Measurements from ENCODE around the gene MTOR.
"Not testable (repeated sequence)": the region's sequence is repeated elsewhere in the genome, so short reads cannot be mapped to it uniquely, and the experiment has no call there.

Gene MTOR

DNA sequence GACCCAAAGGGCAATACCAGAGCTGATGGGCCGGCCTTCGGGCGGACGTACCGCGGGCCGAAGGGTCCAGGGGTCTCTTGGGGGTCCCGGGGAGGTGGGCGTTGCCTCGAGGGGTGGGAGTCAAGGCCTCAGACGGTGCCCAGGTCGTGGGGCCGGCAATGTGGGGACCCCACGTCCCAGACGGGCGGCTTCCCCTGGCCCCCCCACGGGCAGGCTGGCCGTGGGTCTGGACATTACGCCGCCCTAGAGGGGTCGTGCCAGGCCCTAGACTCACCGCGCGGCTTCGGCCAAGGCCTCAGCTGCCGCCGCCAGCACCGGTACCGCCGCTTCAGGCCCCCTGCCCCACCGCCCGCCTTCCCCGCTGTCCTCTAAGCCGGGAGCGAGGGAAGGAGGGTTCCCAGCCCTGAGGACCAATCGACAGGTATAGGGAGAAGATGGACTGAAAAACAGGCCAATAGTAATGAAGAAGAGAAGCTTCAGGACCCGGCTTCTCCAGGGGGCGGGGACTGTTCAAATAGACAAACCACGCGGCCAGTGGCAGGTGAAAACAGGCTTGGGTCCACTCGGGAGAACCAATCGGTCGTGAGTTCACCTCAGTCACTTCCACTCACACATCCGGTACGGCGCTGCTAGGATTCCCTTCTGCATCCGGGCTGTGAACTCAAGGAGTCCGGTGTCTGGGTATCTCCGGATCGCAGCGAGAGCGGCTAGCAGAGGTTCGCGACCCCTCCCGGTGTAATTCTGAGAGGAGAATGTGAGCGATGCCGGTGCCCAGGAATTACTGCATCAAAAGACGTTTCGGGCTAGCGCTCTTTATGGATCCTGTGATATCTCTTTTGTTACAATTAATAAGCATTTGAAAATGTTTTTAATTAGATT, at the start of gene MTOR:
MTOR (minus strand) TSS at position 381 of the 879 bp plus-strand sequence. CDS start 3,142 bp downstream, outside the sequence.
- peak; percentile 99 to 100 (median 99) for DNase-seq

DNA sequence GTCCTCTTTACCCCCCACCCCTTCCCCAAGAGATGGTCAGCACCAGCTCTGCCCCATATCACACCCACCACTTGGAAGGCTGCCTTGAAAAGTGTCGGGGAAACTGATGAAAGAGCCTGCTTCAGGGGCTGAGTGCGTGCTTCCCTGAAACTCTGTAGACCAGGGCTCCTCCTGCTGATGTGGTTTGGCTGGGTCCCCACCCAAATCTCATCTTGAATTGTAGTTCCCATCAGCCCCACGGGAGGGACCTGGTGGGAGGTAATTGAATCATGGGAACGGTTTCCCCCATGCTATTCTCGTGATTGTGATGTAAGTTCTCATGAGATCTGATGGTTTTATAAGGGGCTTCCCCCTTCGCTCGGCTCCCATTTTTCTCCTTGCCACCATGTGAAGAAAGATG, 47.0 kb upstream of the MTOR start:
- no peak for DNase-seq

DNA sequence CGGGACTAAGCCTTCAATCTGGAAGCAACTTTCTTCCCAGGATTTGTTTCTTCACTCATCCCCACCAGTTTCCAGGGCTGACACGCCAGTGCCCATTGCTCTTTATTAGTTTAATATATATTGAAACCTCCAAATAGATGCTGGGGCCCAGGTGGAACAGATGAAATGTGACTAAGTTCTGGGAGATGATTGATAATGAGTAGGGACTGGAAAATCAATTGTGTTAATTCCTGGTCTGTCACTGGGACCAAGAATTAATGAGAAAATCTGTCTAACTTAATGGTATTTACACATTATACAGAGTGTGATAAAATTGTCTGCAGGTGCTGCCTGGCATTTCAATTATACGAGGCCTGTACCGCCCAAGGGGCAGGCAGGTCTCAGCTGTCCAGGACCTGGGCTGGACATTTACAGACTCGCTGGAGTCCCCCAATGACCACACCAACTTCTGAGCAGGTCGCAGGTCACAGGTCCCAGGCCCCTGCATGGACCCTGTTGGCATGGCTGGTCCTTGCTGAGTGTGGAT, 46.4 kb upstream of the MTOR start:
- peak in 2 of 3 experiments; percentile 44 to 78 for DNase-seq

DNA sequence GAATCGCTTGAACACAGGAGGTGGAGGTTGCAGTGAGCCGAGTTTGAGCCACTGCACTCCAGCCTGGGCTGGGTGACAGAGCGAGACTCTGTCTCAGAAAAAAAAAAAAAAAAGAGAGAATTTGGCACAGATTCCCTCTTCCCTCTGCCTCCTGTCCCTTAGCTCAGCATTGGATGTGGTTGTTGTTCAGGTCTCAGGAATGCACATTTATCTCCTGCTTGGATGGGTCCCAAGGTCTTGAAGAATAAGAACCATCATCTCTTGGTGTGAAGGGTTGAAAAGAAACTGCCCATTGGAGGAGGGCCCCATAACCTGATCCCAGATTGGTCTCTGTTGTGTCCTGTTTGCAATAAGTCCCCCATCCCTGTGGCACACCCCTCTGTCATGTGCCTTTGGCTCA, 45.5 kb upstream of the MTOR start:
- DNase-seq, result no peak

DNA sequence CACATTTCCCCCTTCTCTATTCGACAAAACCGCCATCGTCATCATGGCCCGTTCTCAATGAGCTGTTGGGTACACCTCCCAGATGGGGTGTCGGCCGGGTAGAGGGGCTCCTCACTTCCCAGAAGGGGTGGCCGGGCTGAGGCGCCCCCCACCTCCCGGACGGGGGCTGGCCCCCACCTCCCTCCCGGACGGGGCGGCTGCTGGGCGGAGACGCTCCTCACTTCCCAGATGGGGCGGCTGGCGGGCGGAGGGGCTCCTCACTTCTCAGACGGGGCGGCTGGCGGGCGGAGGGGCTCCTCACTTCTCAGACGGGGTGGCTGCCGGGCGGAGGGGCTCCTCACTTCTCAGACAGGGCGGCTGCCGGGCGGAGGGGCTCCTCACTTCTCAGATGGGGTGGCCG, 43.2 kb upstream of the MTOR start:
- DNase-seq, result not testable (repeated sequence)

DNA sequence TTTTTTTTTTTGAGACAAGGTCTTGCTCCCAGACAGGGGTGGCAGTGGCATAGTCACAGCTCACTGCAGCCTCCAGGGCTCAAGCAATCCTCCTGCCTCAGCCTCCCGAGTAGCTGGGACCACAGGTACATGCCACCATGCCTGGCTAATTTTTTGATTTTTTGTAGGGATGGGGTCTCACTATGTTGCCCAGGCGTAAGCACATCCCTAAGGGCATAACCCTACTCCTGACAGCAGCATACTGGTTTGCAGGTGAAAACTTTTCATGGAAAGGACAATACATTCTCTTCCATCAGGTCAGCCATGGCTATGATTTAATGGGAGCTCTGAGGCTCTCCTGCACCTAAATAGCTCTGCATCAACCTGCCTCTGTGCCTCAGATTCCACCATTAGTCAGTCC, 40.0 kb upstream of the MTOR start:
- no peak for DNase-seq

DNA sequence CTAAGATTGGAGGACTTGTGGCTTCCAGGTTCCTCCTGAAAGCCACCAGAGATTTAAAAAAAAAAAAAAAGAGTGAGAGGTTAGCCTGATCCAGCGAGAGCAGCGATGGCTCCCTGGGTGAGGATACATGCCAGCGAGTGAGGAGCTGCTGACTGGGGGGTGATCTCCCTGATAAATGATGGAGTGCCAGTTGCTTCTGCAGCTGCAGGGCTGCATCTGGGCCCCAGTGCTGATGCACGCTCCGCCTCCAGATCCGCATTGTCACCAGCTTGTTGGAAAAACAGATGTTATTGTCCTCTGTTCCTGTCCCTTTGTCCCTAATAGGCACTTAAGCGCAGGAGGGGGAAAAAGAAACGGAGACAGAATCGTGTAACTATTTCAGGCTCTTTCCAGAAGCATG, 39.2 kb upstream of the MTOR start:
- peak; percentile 13 to 74 (median 32) for DNase-seq

DNA sequence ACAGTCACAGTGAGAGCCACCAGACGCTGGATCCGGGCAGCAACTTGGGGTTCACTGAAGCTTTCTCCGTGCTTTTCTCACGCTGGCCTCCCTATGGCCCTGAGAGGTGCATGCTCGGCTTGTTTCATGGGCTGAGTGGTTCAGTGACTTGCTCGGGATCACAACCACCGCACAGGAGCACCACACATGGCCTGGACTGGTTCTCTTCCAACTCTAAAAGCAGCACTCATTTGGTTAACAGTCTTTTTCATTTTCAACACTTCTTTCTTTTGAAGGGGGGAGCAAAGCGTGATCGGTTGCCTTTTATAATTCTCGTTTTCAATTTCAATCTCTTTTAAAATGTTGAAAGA, 36.8 kb upstream of the MTOR start:
- DNase-seq, result no peak

DNA sequence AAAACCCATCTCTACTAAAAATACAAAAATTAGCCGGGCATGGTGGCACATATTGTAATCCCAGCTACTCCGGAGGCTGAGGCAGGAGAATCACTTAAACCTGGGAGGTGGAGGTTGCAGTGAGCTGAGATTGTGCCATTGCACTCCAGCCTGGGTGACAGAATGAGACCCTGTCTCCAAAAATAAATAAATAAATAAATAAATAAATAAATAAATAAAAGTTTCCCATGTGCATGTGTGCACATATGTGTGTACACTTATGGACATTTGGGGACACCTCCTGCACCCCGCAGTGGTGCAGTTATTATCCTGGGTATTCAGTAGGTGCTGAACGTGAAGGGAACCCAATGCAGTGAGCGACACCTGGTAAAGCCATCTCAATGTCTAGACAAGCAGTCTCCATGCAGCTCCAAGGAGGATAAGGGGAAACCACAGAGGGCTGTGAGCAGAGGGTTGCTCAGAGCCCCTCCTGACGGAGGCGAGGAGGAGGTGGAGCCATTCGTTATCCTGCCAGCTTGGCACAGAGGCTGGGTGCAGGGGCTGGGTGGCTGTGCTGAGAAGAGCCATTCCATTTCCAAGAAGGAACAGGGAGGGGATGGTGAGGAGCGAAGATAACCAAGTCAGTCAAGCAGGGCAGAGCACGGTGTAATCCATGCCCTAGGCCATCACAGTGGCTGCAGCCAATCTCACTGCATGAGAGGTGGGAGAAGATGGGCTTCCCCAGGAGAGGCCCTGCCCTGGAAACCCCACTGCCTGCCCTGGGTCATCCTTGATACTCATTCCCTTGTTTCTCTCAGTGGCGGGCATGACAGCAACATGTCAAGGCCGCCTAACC, 36.3 kb upstream of the MTOR start:
- DNase-seq, result no peak

DNA sequence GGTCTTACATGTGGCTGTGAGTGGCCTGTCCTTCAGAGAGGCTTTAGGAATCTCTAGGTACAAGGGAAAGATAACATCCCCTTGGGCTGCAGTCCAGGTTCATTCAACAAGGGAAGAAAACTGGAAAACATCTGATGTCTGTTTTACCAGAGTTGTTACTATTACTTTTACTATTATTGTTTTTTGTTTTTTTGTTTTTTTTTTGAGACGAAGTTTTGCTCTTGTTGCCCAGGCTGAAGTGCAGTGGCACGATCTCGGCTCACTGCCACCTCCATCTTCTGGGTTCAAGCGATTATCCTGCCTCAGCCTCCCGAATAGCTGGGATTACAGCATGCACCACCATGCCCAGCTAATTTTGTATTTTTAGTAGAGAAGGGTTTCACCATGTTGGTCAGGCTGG, 35.4 kb upstream of the MTOR start:
- not testable (repeated sequence) for DNase-seq

DNA sequence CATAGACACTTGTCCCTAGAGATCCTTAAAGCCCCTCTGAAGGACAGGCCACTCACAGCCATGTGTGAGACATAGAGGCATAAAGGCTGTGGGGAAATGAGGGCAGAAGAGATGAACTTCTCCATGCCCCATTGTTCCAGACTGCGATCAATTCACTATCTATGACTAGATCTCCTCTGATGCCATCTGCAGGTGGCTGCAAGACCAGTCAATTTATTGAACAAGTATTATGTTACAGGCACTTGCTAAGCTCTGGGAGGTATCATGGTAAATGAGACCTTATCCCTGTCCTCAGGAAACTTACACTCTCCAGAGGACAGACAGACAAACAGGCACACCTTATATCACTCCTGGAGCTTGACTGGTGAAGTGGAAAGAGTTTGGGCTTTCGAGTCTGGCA, 33.6 kb upstream of the MTOR start:
- no peak for DNase-seq

DNA sequence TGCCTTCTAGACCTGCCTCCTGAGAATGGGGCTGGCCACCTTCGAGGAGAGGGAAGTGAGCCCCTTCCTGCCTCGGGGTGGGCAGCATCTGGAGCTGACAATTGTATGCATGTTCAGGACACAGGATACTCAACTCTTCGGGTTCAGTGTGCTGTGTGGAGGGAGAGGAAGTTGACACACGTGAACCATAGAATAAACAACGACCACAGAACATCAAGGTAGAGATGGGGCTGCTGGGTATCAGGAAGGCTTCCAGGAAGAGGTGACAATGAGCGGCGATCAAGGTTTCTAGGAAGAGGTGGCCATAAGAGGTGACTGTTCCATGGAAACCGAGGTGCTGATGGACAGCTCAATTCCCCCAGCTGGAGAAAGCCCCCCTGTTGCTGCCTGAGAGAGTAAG, 32.6 kb upstream of the MTOR start:
- no peak for DNase-seq

DNA sequence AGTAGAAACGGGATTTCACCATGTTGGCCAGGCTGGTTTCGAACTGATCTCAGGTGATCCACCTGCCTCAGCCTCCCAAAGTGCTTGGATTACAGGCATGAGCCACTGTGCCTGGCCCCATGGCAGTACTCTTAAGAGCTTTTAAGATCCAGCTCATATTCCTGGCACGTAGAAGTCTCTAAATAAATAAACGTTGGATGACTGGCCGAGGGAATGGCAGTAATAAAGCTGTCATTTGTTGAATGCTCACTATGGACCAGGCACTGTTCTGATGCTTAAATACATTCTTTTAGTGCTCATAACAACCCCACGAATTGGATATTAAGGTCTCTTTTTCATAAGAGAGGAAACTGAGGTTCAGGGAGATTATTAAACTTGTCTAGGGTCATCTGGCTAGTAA, 31.5 kb upstream of the MTOR start:
- DNase-seq, result no peak

DNA sequence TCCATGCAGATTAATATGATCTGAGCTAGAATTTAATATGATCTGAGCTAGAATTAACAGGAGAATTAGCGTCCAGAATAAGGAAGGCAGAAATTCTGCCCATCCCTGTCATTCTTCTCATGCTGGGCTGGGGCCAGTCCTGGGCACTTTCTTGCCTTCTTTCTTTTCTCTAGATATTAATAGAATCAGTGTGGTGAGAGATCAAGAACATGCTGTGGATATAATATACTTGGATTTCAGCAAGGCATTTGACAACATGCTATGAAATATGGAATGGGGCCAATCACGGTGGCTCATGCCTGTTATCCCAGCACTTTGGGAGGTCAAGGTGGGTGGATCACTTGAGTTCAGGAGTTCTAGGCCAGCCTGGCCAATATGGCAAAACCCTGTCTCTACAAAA, 28.7 kb upstream of the MTOR start:
- no peak for DNase-seq

DNA sequence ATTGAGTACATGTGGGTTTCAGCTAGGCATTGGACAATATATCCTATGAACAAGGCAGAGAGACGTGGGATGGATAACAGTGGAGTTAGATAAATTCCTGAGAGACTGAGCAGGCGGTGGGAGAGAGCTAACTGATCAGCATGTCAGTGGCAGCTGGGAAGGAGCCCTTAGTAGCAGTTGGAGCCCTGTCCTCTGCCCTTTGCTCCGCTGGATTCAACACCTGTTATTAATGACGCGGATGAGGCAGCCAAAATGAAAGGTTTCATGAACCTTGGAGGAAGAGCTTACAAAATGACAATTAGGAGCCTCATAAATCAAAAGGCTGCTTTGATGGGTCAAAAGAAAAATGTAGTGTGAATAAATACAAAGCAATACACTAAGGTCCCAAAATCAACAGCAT, 26.7 kb upstream of the MTOR start:
- DNase-seq, result peak in 2 of 3 experiments; percentile 65 to 94

DNA sequence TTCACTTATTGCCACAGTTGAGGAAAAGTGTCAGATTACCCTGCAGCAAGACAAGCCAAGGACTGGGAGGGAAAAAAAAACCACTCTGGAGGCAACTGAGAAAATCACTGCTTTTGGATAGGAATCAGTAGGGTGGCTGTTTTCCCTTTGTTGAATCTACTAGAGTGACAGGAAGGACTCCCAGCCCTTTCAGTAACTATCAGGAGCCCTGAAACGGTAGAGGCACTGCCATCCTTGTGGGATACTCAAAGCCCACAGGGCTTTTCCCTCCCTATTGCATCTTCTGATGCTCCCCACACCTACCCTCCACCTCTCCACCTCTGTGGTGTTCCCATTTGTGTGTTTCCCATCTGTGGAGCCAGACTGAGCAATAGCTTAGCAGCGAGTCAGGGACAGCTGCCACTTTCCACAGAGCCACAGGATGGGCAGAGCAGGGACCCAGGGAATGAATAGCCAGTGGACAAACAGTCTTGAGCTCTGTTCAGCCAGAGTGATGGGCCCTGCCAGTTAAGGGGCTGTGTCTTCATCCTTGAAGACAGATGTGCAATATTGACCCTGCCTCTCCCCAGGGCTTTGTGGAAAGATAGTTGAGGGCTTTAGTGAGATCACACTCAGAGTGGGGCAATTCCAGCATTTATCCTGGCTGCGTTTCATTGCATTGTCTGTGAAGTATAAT, 24.5 kb upstream of the MTOR start:
- DNase-seq, result peak in 1 of 3 experiments; percentile 57

DNA sequence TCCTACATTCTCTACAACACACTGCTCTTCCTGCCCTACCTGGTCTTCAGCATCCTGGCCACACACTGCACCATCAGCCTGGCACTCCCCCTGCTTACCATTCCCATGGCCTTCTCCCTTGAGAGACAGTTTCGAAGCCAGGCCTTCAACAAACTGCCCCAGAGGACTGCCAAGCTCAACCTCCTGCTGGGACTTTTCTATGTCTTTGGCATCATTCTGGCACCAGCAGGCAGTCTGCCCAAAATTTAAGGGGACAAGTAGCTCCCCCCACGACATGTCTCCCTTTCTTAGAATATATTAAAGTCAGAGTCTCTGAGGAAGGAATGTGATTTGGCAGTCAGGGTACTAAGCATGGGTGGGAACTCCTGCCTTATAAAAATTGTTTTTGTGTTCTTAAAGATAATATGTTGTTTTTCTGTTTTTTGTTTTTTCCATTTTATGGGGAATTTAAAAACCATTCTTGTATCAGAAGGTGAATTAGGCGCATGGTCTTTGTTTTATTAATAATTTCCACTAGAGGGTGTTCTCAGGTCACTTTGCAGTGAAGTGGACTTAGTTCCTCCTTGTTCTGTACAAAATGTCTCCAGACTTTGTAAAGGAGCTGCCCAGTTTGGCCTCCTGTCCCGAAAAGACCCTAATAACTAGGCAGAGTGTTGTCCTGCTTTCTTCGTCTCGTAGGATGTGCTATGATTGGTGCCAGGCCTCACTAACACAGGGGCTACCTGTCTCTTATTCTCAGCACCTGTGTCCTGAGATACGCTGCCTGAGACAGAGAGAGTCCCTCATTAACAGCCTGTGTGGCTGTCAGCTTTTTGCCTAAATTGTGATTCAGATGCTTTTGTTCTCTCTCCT, 23.8 kb upstream of the MTOR start:
- DNase-seq, result peak in 2 of 3 experiments; percentile 6 to 57

DNA sequence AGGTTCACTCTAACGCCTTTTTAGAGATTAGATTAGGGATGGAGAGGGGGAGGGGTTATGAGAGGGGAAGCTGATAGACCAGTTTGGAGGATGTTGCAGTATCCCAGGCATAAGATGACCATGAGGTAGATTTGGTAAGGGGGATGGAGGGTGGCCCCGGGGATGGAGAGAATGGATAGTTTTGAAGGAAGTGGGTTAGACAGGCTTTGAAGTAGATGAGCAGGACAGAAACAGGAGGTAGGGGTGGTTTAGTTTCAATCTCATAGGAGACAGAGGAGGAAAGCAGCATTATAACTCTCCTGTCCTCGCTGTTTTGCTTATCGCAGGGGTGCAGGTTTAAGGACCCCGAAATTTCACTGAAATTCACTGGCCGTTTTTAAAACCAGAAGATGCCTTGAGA, 22.4 kb upstream of the MTOR start:
- DNase-seq, result no peak

DNA sequence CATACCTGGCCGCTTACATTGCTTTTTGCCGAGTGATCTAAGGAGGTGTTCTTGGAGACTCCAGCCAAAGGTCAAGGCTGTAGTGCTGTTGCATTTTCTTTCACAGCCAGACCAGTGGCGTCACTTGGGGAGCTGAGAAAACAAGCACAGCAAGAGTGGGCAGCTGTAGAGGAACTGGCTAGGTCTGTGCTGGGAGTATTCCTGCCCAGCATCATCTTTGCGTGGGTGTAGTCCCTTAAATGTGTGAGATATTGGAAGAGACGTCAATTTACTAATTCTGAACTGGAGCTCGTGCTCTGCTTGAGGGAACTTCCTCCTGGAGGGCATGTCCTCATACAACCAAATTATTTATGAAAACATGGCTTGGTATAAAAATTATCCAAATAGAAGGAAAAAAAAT, 20.8 kb upstream of the MTOR start:
- no peak for DNase-seq

DNA sequence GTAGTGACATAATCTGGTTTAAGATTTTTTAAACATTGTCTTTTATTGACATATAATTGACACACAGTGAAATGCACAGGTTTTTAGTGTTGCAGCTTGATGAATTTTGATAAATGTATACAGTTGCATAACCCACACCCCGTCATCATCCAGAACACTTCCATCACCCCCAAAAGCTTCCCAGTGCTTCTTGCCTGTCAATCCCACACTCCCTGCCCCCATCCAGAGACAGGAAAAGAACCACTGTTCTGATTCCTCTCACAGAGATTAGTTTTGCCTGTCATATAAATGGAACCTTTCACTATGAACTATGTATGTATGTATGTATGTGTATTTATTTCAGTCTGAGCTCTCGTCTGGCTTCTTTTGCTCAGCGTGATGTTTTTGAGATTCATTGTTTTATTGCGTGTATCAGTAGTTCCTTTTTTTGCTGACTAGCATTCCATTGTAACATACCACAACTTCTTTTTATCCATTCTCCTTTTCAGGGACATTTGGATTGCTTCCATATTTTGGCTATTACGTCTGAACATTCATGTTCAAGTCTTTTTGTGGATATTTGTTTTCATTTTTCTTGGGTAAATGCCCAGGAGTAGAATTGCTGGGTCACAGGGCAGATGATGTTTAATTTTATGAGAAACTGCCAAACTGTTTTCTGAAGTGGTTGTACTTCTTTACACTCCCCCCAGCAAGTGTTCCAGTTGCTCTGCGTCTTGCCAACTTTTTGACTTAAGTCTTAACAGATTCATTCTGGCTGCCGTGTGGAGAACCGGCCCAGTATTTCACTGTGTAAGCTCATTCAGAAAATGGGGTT, 19.4 kb upstream of the MTOR start:
- DNase-seq, result no peak

DNA sequence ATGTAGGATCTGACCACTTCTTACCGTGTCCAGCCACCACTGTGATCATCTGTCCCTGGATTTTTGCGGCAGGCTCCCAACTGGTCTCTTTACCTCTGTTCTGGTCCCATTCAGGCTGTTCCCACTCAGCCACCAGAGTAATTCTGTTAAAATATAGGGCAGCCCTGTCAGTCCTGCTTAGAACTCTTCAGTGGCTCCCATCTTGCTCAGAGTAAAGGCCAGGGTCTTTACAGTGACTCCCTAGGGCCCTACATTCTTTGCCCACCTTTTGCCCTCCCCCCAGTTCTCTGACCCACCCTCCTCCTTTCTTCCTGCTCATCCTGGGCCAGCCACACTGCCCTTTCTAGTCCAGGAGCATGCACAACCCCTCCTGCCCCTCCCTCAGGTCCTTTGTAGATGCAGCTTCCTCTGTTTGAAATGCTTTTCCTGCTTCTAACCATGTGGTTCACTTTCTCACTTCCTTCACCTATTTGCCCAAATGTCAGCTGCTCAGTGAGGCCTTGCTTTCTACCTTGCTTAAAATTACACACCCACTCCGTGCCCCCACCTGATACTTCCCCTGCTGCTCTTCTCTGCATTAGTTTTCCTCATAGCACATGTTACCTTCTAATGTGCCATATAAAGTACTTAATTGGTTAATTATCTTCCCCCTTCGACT, 18.5 kb upstream of the MTOR start:
- peak in 2 of 3 experiments; percentile 9 to 52 for DNase-seq

Data from NCI-H1417 (cell line).